SU-DHL-6 (cell line): ENCODE measurements around the gene ZNF423.

Source experiments
- CTCF ChIP-seq: fragments of 200-600 bp; sonication (generic); IDR thresholded peaks from one replicate; pipeline ENCODE4 v1.5.1; 2017; ENCODE audit warnings: antibody characterized with exemption, mild to moderate bottlenecking, low read length, moderate library complexity; ENCODE audit not compliant: insufficient read depth, poor library complexity, severe bottlenecking
- EZH2phosphoT487 ChIP-seq: fragments of 200-600 bp; sonication (generic), shearing (Covaris generic); conservative IDR thresholded peaks from 2 replicates; pipeline ENCODE4 v1.6.1; 2018; ENCODE audit warnings: mild to moderate bottlenecking, antibody characterized with exemption, low read length, moderate library complexity, mixed read lengths

- TF ChIP-seq CTCF (no peak), EZH2phosphoT487 (no peak)
Measured at GRCh38 chr16:49456763-49457162, 399.1 kb downstream of the ZNF423 start.
